ENCODE results near the gene RAP1A. TPM values are rescaled to one million over a fixed set of nuclear protein-coding genes. Genes with fewer than 3 reads are reported as not detected.

Gene RAP1A
- total RNA-seq, 1 experiment from 2014 or later = 55.2 TPM

DNA sequence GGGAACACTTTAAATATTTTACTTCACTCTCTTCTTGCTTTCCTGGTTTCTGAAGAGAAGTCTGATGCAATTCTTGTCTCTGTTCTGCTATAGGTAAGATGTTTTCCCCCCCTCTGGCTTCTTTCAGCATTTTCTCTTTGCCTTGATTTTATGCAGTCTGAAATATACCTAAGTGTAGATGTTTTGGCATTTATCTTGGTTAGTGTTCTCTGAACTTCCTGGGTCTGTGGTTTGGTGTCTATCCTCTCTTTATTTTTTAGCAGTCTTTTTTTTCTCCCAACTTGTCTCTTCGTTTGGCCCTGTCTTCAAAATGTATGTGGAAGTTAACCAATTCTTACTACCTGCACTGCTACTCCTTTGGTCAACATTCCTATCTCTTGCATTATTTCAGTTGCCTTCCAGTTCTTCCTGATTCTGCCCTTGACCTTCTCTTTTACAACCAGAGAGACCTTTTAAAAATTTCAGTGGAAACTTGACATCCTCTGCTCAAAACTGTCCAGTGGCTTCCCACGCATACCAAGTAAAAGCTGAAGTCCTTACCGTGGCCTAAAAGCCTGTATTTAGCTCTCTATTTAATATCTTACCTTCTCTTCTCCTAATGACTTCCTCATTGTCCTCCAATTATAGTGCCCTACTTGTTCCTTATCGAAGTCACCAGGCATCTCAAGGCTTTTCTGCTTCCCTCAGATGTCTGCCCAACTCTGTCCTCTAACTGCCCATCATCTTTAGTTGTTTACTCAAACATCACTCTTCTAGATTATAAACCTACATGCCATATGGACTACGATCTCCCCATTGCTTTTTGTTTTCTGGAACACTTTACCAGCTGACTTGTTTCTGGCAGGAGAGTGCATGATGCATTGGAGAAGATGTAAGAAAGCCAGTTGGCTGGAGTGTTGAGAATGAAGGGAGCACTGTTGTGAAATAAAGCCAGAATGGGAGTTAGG, 40.9 kb downstream of the RAP1A start:
- TF ChIP-seq EZH2 (IDR thresholded peaks at IDR 0.05; ENCODE audit: low read depth) = no peak
- TF ChIP-seq CTCF (conservative IDR thresholded peaks at IDR 0.05) = no peak
- 0 out of 2 replicates have a peak, but pooled peaks cover 3% of the 10 kb centered on the region for H3K36me3 ChIP-seq (ENCODE audit: low read depth)
- no peak overlapping the region; the same call in 1 of the 2 replicates for H2AFZ ChIP-seq
- H3K4me2 ChIP-seq = peak overlapping the region; percentile 45
- H3K27ac ChIP-seq = peak overlapping the region; percentile 73
- H4K20me1 ChIP-seq (ENCODE audit: insufficient read depth) = peaks cover 17% of the 10 kb centered on the region; the same call in 1 of the 2 replicates
- no peaks in the 10 kb centered on the region for H3K9me2 ChIP-seq (ENCODE audit: insufficient read depth)
- H3K4me3 ChIP-seq = no peak overlapping the region
- H3K79me2 ChIP-seq (ENCODE audit: low read depth) = peaks cover 41% of the 10 kb centered on the region
- intact Hi-C loops (cut with micrococcal nuclease; ENCODE audit: unreplicated experiment) = no loop called here
- no TSS peak for BruUV-seq (replicated peaks)
- H3K27me3 ChIP-seq (ENCODE audit: insufficient read depth, low read depth) = no peaks in the 10 kb centered on the region
- no peaks in the 10 kb centered on the region for H3K9me3 ChIP-seq (ENCODE audit: insufficient read depth, low read depth)
- H3K4me1 ChIP-seq (replicated peaks; ENCODE audit: insufficient read depth) = peaks cover 25% of the 10 kb centered on the region
- H3F3A ChIP-seq (ENCODE audit: insufficient read depth, low read depth) = peaks cover 27% of the 10 kb centered on the region
- ChIA-PET POLR2A (ENCODE audit: unreplicated experiment) (no interaction called here), CTCF (no interaction called here)
- peak in 1 of 2 experiments; percentile 56 for DNase-seq

GRCh38 chr1:111664652-111665051, 45.1 kb downstream of the RAP1A start:
- BruUV-seq (replicated peaks) = no TSS peak
- no peak overlapping the region for H3K4me3 ChIP-seq
- peaks cover 16% of the 10 kb centered on the region for H3K4me1 ChIP-seq (replicated peaks; ENCODE audit: insufficient read depth)
- POLR2A ChIA-PET (ENCODE audit: unreplicated experiment) = no interaction called here
- H2AFZ ChIP-seq = no peak overlapping the region
- CTCF ChIA-PET = interaction anchor here (0.6 kb wide), 1 partner anchor 37 kb away, joined by 3 read pairs; no protein-coding TSS in a partner anchor
- no peaks in the 10 kb centered on the region for H3K36me3 ChIP-seq (ENCODE audit: low read depth)
- TF ChIP-seq EZH2 (IDR thresholded peaks at IDR 0.05; ENCODE audit: low read depth) = no peak
- no peak for TF ChIP-seq CTCF (conservative IDR thresholded peaks at IDR 0.05)
- peaks cover 16% of the 10 kb centered on the region for H3F3A ChIP-seq (ENCODE audit: insufficient read depth, low read depth)
- H3K79me2 ChIP-seq (ENCODE audit: low read depth) = peaks cover 20% of the 10 kb centered on the region; the same call in 1 of the 2 replicates
- intact Hi-C loops (cut with micrococcal nuclease; ENCODE audit: unreplicated experiment) = no loop called here
- H3K9me3 ChIP-seq (ENCODE audit: insufficient read depth, low read depth) = no peaks in the 10 kb centered on the region
- H4K20me1 ChIP-seq (ENCODE audit: insufficient read depth) = 0 out of 2 replicates have a peak, but pooled peaks cover 11% of the 10 kb centered on the region
- DNase-seq = no peak
- H3K27ac ChIP-seq = no peak overlapping the region
- H3K27me3 ChIP-seq (ENCODE audit: insufficient read depth, low read depth) = no peaks in the 10 kb centered on the region
- no peaks in the 10 kb centered on the region for H3K9me2 ChIP-seq (ENCODE audit: insufficient read depth)
- H3K4me2 ChIP-seq = no peak overlapping the region

DNA sequence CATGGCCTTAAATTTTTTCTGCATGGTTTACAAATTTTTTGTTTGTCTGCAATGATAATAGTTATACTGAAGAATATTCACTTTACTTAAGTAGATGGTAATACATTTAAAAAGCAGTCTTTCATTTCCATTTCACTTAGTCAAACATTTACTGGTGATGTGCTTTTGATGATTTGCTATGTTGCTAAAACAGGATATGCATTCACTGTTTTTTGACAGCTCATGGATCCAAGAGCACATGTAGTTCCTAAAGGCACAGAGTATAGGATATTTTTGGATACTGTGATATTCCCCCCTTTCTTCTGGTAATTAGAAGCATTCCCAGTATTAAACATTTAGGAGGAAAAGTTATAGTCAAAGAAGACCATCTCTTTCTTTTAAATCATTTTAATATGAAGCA, 45.9 kb downstream of the RAP1A start:
- peaks cover 8% of the 10 kb centered on the region; the same call in 1 of the 2 replicates for H3F3A ChIP-seq (ENCODE audit: insufficient read depth, low read depth)
- H4K20me1 ChIP-seq (ENCODE audit: insufficient read depth) = 0 out of 2 replicates have a peak, but pooled peaks cover 11% of the 10 kb centered on the region
- H3K27ac ChIP-seq = no peak overlapping the region
- H3K79me2 ChIP-seq (ENCODE audit: low read depth) = peaks cover 20% of the 10 kb centered on the region; the same call in 1 of the 2 replicates
- no peak overlapping the region for H2AFZ ChIP-seq
- peaks cover 8% of the 10 kb centered on the region for H3K4me1 ChIP-seq (replicated peaks; ENCODE audit: insufficient read depth)
- BruUV-seq (replicated peaks) = no TSS peak
- H3K4me3 ChIP-seq = no peak overlapping the region
- ChIA-PET CTCF (interaction anchor here (0.7 kb wide), 1 partner anchor 648 kb away, joined by 3 read pairs; no protein-coding TSS in a partner anchor), POLR2A (ENCODE audit: unreplicated experiment) (no interaction called here)
- H3K4me2 ChIP-seq = no peak overlapping the region
- TF ChIP-seq CTCF (conservative IDR thresholded peaks at IDR 0.05) (no peak), EZH2 (IDR thresholded peaks at IDR 0.05; ENCODE audit: low read depth) (no peak)
- no peak for DNase-seq
- no peaks in the 10 kb centered on the region for H3K27me3 ChIP-seq (ENCODE audit: insufficient read depth, low read depth)
- H3K9me2 ChIP-seq (ENCODE audit: insufficient read depth) = no peaks in the 10 kb centered on the region
- intact Hi-C loops (cut with micrococcal nuclease; ENCODE audit: unreplicated experiment) = no loop called here
- no peaks in the 10 kb centered on the region for H3K9me3 ChIP-seq (ENCODE audit: insufficient read depth, low read depth)
- no peaks in the 10 kb centered on the region for H3K36me3 ChIP-seq (ENCODE audit: low read depth)

Measured in PC-9 (cell line).